ENCODE data around the gene ZBTB46.

Gene ZBTB46

GRCh38 chr20:63829603-63829944 is 1.5 kb downstream of the ZBTB46 start:
- TF ChIP-seq FOXP2 (optimal IDR thresholded peaks at IDR 0.05; ENCODE audit: borderline replicate concordance, extremely low read depth, extremely low read length, insufficient read depth) (no peak), SIN3A (IDR thresholded peaks at IDR 0.05; ENCODE audit: borderline replicate concordance, insufficient read depth, low read length) (no peak), POLR2AphosphoS5 (IDR thresholded peaks at IDR 0.05; ENCODE audit: low read depth, low read length) (no peak), REST (IDR thresholded peaks at IDR 0.05; ENCODE audit: insufficient read depth in 1 of 2, low read depth in 2 of 2, low read length in 2 of 2) (no peak), TAF1 (IDR thresholded peaks at IDR 0.05; ENCODE audit: borderline replicate concordance, insufficient read depth, low read length) (no peak)

- TF ChIP-seq TAF1 (IDR thresholded peaks at IDR 0.05; ENCODE audit: borderline replicate concordance, insufficient read depth, low read length): no peak
- TF ChIP-seq REST (IDR thresholded peaks at IDR 0.05; ENCODE audit: insufficient read depth in 1 of 2, low read depth in 2 of 2, low read length in 2 of 2): no peak
- TF ChIP-seq POLR2AphosphoS5 (IDR thresholded peaks at IDR 0.05; ENCODE audit: low read depth, low read length): no peak
- TF ChIP-seq FOXP2 (optimal IDR thresholded peaks at IDR 0.05; ENCODE audit: borderline replicate concordance, extremely low read depth, extremely low read length, insufficient read depth): no peak
These were observed 2.1 kb downstream of the ZBTB46 start for GRCh38 chr20:63828951-63829350.

GRCh38 chr20:63828545-63828944 is 2.5 kb downstream of the ZBTB46 start:
- TF ChIP-seq REST (IDR thresholded peaks at IDR 0.05; ENCODE audit: insufficient read depth in 1 of 2, low read depth in 2 of 2, low read length in 2 of 2): no peak
- no peak for TF ChIP-seq POLR2AphosphoS5 (IDR thresholded peaks at IDR 0.05; ENCODE audit: low read depth, low read length)
- no peak for TF ChIP-seq SIN3A (IDR thresholded peaks at IDR 0.05; ENCODE audit: borderline replicate concordance, insufficient read depth, low read length)
- no peak for TF ChIP-seq TAF1 (IDR thresholded peaks at IDR 0.05; ENCODE audit: borderline replicate concordance, insufficient read depth, low read length)
- TF ChIP-seq FOXP2 (optimal IDR thresholded peaks at IDR 0.05; ENCODE audit: borderline replicate concordance, extremely low read depth, extremely low read length, insufficient read depth): no peak

- TF ChIP-seq FOXP2 (optimal IDR thresholded peaks at IDR 0.05; ENCODE audit: borderline replicate concordance, extremely low read depth, extremely low read length, insufficient read depth) (no peak), POLR2AphosphoS5 (IDR thresholded peaks at IDR 0.05; ENCODE audit: low read depth, low read length) (no peak), SIN3A (IDR thresholded peaks at IDR 0.05; ENCODE audit: borderline replicate concordance, insufficient read depth, low read length) (no peak)
These were observed 2.9 kb downstream of the ZBTB46 start for GRCh38 chr20:63828124-63828523.

- no peak for TF ChIP-seq TAF1 (IDR thresholded peaks at IDR 0.05; ENCODE audit: borderline replicate concordance, insufficient read depth, low read length)
- TF ChIP-seq SIN3A (IDR thresholded peaks at IDR 0.05; ENCODE audit: borderline replicate concordance, insufficient read depth, low read length): no peak
- no peak for TF ChIP-seq POLR2AphosphoS5 (IDR thresholded peaks at IDR 0.05; ENCODE audit: low read depth, low read length)
- no peak for TF ChIP-seq FOXP2 (optimal IDR thresholded peaks at IDR 0.05; ENCODE audit: borderline replicate concordance, extremely low read depth, extremely low read length, insufficient read depth)
- no peak for TF ChIP-seq REST (IDR thresholded peaks at IDR 0.05; ENCODE audit: insufficient read depth in 1 of 2, low read depth in 2 of 2, low read length in 2 of 2)
These were observed 4.3 kb downstream of the ZBTB46 start for GRCh38 chr20:63826753-63827152.
